Skeletal muscle tissue (tissue), 4 donors: ENCODE data around the gene AKR1C8. TPM values are rescaled to one million over a fixed set of nuclear protein-coding genes. Genes with fewer than 3 reads are reported as not detected.
"Not testable (repeated sequence)": the region's sequence is repeated elsewhere in the genome, so short reads cannot be mapped to it uniquely, and the experiment has no call there.

Source experiments
- H3K27ac ChIP-seq: one replicate; pipeline ENCODE4 v1.7.0; 2013; ENCODE audit warnings: mild to moderate bottlenecking, low read depth, low read length, inconsistent platforms
- H3K27me3 ChIP-seq, 3 donors: one replicate each; pipeline ENCODE4 v1.7.0; 2013; ENCODE audit warnings: low read length in 3 of 3; ENCODE audit not compliant: control insufficient read depth in 3 of 3, insufficient read depth in 3 of 3
- H3K36me3 ChIP-seq, 3 donors: one replicate each; pipeline ENCODE4 v1.7.0; 2013; ENCODE audit warnings: low read length in 3 of 3; ENCODE audit not compliant: control insufficient read depth in 3 of 3, insufficient read depth in 3 of 3
- H3K4me1 ChIP-seq, 3 donors: one replicate each; pipeline ENCODE4 v1.7.0; 2013; ENCODE audit warnings: low read length in 3 of 3, mild to moderate bottlenecking in 3 of 3; ENCODE audit not compliant: control insufficient read depth in 3 of 3, insufficient read depth in 3 of 3
- H3K4me3 ChIP-seq, 3 donors: one replicate each; pipeline ENCODE4 v1.7.0; 2013; ENCODE audit warnings: low read length in 3 of 3
- H3K9ac ChIP-seq, 3 donors: one replicate each; pipeline ENCODE4 v1.7.0; 2013; ENCODE audit warnings: low read length in 3 of 3, mild to moderate bottlenecking in 3 of 3, moderate library complexity in 2 of 3, low read depth in 1 of 3
- H3K9me3 ChIP-seq, 3 donors: one replicate each; pipeline ENCODE4 v1.7.0; 2013; ENCODE audit warnings: low read length in 3 of 3; ENCODE audit not compliant: control insufficient read depth in 3 of 3
- total RNA-seq: library from RNA; depleted of rRNA; stranded (reverse); fragments of >200 nt; gene quantifications from one replicate; pipeline ENCODE4 v1.2.3, GENCODE V29; 2014
- donor health status: Osteomylitis.

Gene AKR1C8
- total RNA-seq, result not detected

GRCh38 chr10:5184987-5185775 is at the start of gene AKR1C8:
Gene AKR1C8 (minus strand): TSS chr10:5185150. CDS start chr10:5185104, 46 bp downstream.
- no peaks in the 10 kb centered on the region for H3K4me1 ChIP-seq
- no peak within 1 kb of the TSS for H3K9ac ChIP-seq
- H3K9me3 ChIP-seq, result no peaks in the 10 kb centered on the region
- no peaks in the 10 kb centered on the region for H3K27me3 ChIP-seq
- no peaks in the 10 kb centered on the region for H3K36me3 ChIP-seq
- no peak within 1 kb of the TSS for H3K4me3 ChIP-seq
- H3K27ac ChIP-seq, result no peak within 1 kb of the TSS

- no peak overlapping the region for H3K27ac ChIP-seq
- H3K9me3 ChIP-seq, result no peaks in the 10 kb centered on the region
- no peaks in the 10 kb centered on the region for H3K36me3 ChIP-seq
- no peaks in the 10 kb centered on the region for H3K27me3 ChIP-seq
- H3K9ac ChIP-seq, result no peak overlapping the region
- no peaks in the 10 kb centered on the region for H3K4me1 ChIP-seq
- H3K4me3 ChIP-seq, result no peak overlapping the region
These were observed 49.3 kb upstream of the AKR1C8 start for GRCh38 chr10:5234106-5234860.

- Histone ChIP-seq H3K9me3 (no peaks in the 10 kb centered on the region), H3K27ac (no peak overlapping the region), H3K4me1 (no peaks in the 10 kb centered on the region), H3K36me3 (no peaks in the 10 kb centered on the region), H3K4me3 (no peak overlapping the region), H3K27me3 (no peaks in the 10 kb centered on the region), H3K9ac (no peak overlapping the region)
These were observed 48.4 kb upstream of the AKR1C8 start for GRCh38 chr10:5233324-5233723.

- no peaks in the 10 kb centered on the region for H3K27me3 ChIP-seq
- H3K9me3 ChIP-seq, result no peaks in the 10 kb centered on the region
These were observed 44.1 kb upstream of the AKR1C8 start for GRCh38 chr10:5229019-5229418.

GRCh38 chr10:5222942-5223341 is 38.0 kb upstream of the AKR1C8 start:
- not testable (repeated sequence) for H3K4me1 ChIP-seq, H3K9me3 ChIP-seq, H3K4me3 ChIP-seq, H3K27ac ChIP-seq, H3K27me3 ChIP-seq, H3K36me3 ChIP-seq, H3K9ac ChIP-seq

More at GRCh38 chr10:5229019-5229418, 44.1 kb upstream of the AKR1C8 start:
- no peak overlapping the region for H3K27ac ChIP-seq
- no peaks in the 10 kb centered on the region for H3K4me1 ChIP-seq
- H3K9ac ChIP-seq, result no peak overlapping the region
- H3K36me3 ChIP-seq, result no peaks in the 10 kb centered on the region
- H3K4me3 ChIP-seq, result no peak overlapping the region

GRCh38 chr10:5219262-5219661 is 34.3 kb upstream of the AKR1C8 start:
- Histone ChIP-seq H3K4me1 (no peaks in the 10 kb centered on the region), H3K36me3 (no peaks in the 10 kb centered on the region), H3K9ac (no peak overlapping the region), H3K27ac (no peak overlapping the region), H3K4me3 (no peak overlapping the region), H3K27me3 (no peaks in the 10 kb centered on the region), H3K9me3 (peaks cover 0 to 2% (median 0%) of the 10 kb centered on the region in 3 donors)

- Histone ChIP-seq H3K4me3 (no peak overlapping the region), H3K27ac (no peak overlapping the region), H3K4me1 (no peaks in the 10 kb centered on the region), H3K36me3 (no peaks in the 10 kb centered on the region), H3K9ac (no peak overlapping the region), H3K9me3 (peaks cover 0 to 2% (median 0%) of the 10 kb centered on the region in 3 donors), H3K27me3 (no peaks in the 10 kb centered on the region)
These were observed 31.9 kb upstream of the AKR1C8 start for GRCh38 chr10:5216801-5217200.

GRCh38 chr10:5211696-5212536 is 27.0 kb upstream of the AKR1C8 start:
- Histone ChIP-seq H3K4me3 (no peak overlapping the region), H3K27me3 (no peaks in the 10 kb centered on the region), H3K9me3 (peaks cover 0 to 2% (median 0%) of the 10 kb centered on the region in 3 donors), H3K36me3 (no peaks in the 10 kb centered on the region), H3K9ac (no peak overlapping the region), H3K27ac (no peak overlapping the region), H3K4me1 (no peaks in the 10 kb centered on the region)

GRCh38 chr10:5210261-5210660 is 25.3 kb upstream of the AKR1C8 start:
- not testable (repeated sequence) for H3K9ac ChIP-seq, H3K27ac ChIP-seq, H3K27me3 ChIP-seq, H3K4me3 ChIP-seq, H3K4me1 ChIP-seq, H3K36me3 ChIP-seq, H3K9me3 ChIP-seq
